BJ (cell line): ENCODE data around the gene MACROH2A1. TPM values are rescaled to one million over a fixed set of nuclear protein-coding genes. Genes with fewer than 3 reads are reported as not detected.

Source experiments
- CTCF ChIA-PET: fragments of 350-600 bp; formaldehyde crosslinking; extraction: SDS; loops from one replicate; lab custom pipeline; 2021; ENCODE audit warnings: antibody characterized with exemption, inconsistent platforms; lab: Yijun Ruan, JAX
- POLR2A ChIA-PET: fragments of 300-600 bp; sonication (Branson Sonifier 250); formaldehyde crosslinking; extraction: SDS; loops from one replicate; lab custom pipeline; 2021; ENCODE audit warnings: antibody characterized with exemption; lab: Charles Lee
- DNase-seq: peaks from one replicate; pipeline ENCODE4 v3.0.0-alpha.2; 2011; ENCODE audit warnings: low read depth
- H3K27me3 ChIP-seq: 2 replicates; pipeline ENCODE4 v1.6.0; 2011; ENCODE audit warnings: low read length; ENCODE audit not compliant: control insufficient read depth, insufficient read depth
- H3K36me3 ChIP-seq: 2 replicates; pipeline ENCODE4 v1.5.1; 2011; ENCODE audit warnings: low read length; ENCODE audit not compliant: control insufficient read depth, insufficient read depth
- H3K4me3 ChIP-seq: 2 replicates; pipeline ENCODE4 v1.5.1; 2011; ENCODE audit warnings: low read depth, mild to moderate bottlenecking, control low read depth, low read length
- polyA minus RNA-seq: library from RNA; depleted of rRNA, polyadenylated mRNA; stranded (reverse); fragments of >200 nt; gene quantifications from 2 replicates; pipeline ENCODE4 v1.2.3, GENCODE V29; 2011; rRNA and poly(A)+ RNA removed
- polyA plus RNA-seq: library from polyadenylated mRNA; depleted of rRNA; stranded (reverse); fragments of >200 nt; gene quantifications from 2 replicates; pipeline ENCODE4 v1.2.3, GENCODE V29; 2011; rRNA removed
- TF ChIP-seq, protein P1 (sequence below): IDR thresholded peaks from 2 replicates; pipeline ENCODE4 v1.5.1; 2011; ENCODE audit warnings: low read depth, mild to moderate bottlenecking, control low read depth, inconsistent platforms, low read length, moderate library complexity; ENCODE audit not compliant: insufficient read depth

Gene MACROH2A1
- 84.8 and 96.0 TPM in 2 replicates for polyA plus RNA-seq
- polyA minus RNA-seq, result 61.7 and 72.9 TPM in 2 replicates

GRCh38 chr5:135398855-135399793 is at the start of gene MACROH2A1:
Gene MACROH2A1 (minus strand): TSS chr5:135399231. CDS start chr5:135389093, 10,138 bp downstream.
- ChIA-PET POLR2A (no interaction called here), CTCF (no interaction called here)
- no peak for DNase-seq
- Histone ChIP-seq H3K27me3 (no peaks in the 10 kb centered on the region), H3K36me3 (no peaks in the 10 kb centered on the region), H3K4me3 (peak within 1 kb of the TSS; percentile 79)
- TF ChIP-seq, protein P1, sequence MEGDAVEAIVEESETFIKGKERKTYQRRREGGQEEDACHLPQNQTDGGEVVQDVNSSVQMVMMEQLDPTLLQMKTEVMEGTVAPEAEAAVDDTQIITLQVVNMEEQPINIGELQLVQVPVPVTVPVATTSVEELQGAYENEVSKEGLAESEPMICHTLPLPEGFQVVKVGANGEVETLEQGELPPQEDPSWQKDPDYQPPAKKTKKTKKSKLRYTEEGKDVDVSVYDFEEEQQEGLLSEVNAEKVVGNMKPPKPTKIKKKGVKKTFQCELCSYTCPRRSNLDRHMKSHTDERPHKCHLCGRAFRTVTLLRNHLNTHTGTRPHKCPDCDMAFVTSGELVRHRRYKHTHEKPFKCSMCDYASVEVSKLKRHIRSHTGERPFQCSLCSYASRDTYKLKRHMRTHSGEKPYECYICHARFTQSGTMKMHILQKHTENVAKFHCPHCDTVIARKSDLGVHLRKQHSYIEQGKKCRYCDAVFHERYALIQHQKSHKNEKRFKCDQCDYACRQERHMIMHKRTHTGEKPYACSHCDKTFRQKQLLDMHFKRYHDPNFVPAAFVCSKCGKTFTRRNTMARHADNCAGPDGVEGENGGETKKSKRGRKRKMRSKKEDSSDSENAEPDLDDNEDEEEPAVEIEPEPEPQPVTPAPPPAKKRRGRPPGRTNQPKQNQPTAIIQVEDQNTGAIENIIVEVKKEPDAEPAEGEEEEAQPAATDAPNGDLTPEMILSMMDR, result no peak

DNA sequence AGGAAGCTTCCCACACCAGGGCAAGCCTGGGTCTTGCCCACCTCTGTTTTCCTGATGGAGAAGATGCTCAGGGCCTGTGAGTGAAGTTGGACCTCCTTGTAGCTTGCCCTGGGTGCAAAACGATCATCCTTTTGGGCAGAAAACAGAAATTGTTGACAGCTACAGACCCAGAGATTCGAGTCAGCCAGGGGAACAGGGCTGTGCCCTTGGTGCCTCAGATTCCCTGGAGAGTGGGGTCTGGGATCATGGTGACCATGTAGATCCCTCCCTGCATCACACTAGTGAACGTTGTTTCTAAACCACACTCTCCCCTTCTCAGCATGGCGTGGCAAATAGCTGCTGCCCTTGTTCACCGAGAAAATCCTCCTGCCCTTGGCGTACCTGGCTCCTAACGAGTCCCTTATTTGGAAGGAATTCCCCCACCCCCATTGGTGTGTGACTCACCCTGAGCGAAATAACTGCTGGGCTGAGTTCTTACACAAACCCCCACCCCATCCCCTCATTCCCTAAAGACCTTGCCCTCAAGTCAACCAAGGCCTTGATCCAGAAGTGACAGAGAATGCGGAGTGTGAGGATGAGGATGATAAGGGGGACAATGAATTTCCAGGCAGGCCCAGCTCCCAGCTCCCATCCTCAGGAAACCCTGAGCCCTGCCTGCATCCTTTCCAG is 49.2 kb upstream of the MACROH2A1 start:
- ChIA-PET CTCF (interaction anchor here (1.0 to 2.4 kb wide), 6 partner anchors 9 to 104 kb away, joined by 3 to 7 read pairs (median 4); no protein-coding TSS in a partner anchor), POLR2A (no interaction called here)
- Histone ChIP-seq H3K36me3 (no peaks in the 10 kb centered on the region), H3K27me3 (no peaks in the 10 kb centered on the region; the same call in none of the 2 replicates), H3K4me3 (no peak overlapping the region)
- TF ChIP-seq, protein P1, result no peak
- DNase-seq, result no peak

DNA sequence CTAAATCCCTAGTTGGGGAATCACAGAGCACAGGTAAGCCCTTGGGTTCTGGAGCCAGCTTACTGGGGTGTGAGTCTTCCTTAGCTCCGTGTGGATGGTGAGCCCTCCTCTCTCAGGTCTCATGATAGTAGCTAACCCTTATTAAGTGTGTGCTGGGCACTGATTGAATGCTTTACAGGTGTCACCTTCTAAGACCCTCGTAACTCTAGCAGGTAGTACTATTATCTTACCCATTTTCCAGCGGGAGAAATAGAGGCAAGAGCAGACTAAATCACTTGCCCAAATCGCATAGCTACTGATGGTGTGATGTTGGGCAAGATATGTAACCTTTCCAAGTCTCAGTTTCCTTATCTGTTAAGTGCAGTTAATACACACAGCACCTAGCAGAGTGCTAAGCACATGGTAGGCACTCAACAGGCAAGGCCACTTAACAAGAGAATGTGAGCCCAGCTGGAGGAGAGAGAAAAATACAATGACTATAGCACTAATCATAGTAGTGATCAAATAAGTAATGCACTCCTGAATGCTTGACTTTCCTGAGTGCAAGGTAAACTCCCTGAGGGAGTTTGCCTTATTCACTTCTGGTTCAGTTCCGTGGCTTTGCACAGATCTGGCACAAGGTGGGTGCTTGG is 48.4 kb upstream of the MACROH2A1 start, which contains the start of gene DCANP1:
Gene DCANP1 (minus strand): TSS at position 51 of the 632 bp plus-strand sequence. CDS start 240 bp downstream, outside the sequence.
- DNase-seq, result no peak
- CTCF ChIA-PET, result interaction anchor here (0.6 to 1.5 kb wide), 6 partner anchors 9 to 114 kb away, joined by 3 to 4 read pairs (median 3); no protein-coding TSS in a partner anchor
- POLR2A ChIA-PET, result no interaction called here

GRCh38 chr5:135446615-135447014 is 47.6 kb upstream of the MACROH2A1 start:
- no peak overlapping the region for H3K4me3 ChIP-seq
- no peaks in the 10 kb centered on the region; the same call in none of the 2 replicates for H3K27me3 ChIP-seq
- POLR2A ChIA-PET, result no interaction called here
- TF ChIP-seq, protein P1, result no peak
- H3K36me3 ChIP-seq, result no peaks in the 10 kb centered on the region
- CTCF ChIA-PET, result interaction anchor here (1.0 to 1.5 kb wide), 4 partner anchors 8 to 106 kb away, joined by 3 to 4 read pairs (median 3); no protein-coding TSS in a partner anchor
- no peak for DNase-seq

More for the DNA sequence above, 48.4 kb upstream of the MACROH2A1 start, which contains the start of gene DCANP1:
- H3K36me3 ChIP-seq, result no peaks in the 10 kb centered on the region
- H3K27me3 ChIP-seq, result no peaks in the 10 kb centered on the region; the same call in none of the 2 replicates
- no peak within 1 kb of the TSS for H3K4me3 ChIP-seq
- TF ChIP-seq, protein P1, result no peak
